ENCODE results near the gene TRIM16. TPM values are rescaled to one million over a fixed set of nuclear protein-coding genes. Genes with fewer than 3 reads are reported as not detected.
"Not testable (repeated sequence)": the region's sequence is repeated elsewhere in the genome, so short reads cannot be mapped to it uniquely, and the experiment has no call there.

TRIM16 gene
- total and polyA plus RNA-seq, 2 of the 13 experiments (the other 11 are each of a cell fraction or from before 2014, with no cell fraction given), result 12.3 to 23.4 TPM

DNA sequence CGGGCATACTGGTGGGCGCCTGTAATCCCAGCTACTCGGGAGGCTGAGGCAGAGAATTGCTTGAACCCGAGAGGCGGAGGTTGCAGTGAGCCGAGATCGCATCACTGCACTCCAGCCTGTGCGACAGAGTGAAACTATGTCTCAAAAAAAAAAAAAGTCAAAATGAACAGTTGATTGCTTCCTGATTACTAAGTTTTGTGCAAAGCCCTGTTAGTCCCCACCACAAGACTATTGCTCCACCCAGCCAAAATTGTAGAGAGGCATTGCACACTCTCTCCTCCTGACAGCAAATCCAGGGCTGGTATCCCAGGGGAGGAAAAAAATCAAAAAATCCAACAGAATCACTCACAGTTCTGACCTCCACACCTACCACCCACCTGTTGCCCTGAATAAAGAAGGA, 91.2 kb downstream of the TRIM16 start:
- H3K79me2 ChIP-seq (ENCODE audit: insufficient read depth, low read length); H3K9me3 ChIP-seq (ENCODE audit: low read length); H3K9ac ChIP-seq (ENCODE audit: insufficient read depth, low read depth, low read length); H3K27ac ChIP-seq (ENCODE audit: extremely low read length, insufficient read depth, low read length); DNase-seq (ENCODE audit: low spot score); H3K4me3 ChIP-seq (replicated peaks in 1 of 3; ENCODE audit: insufficient read depth in 1 of 3, low read depth in 2 of 3, low read length in 3 of 3); H4K20me1 ChIP-seq (ENCODE audit: insufficient read depth, low read length); FAIRE-seq; H3K27me3 ChIP-seq (ENCODE audit: control insufficient read depth in 1 of 2, insufficient read depth in 2 of 2, low read length in 2 of 2); POLR2A ChIA-PET; H3K36me3 ChIP-seq (replicated peaks in 1 of 2; ENCODE audit: control insufficient read depth in 1 of 2, insufficient read depth in 2 of 2, low read length in 2 of 2); in situ Hi-C loops (cut with HindIII; ENCODE audit: extremely low pct_ligation_motif_present, low pct_unique_long_range_greater_than_20kb); H3K4me1 ChIP-seq (ENCODE audit: insufficient read depth, low read length); BruUV-seq (replicated peaks); H2AFZ ChIP-seq (ENCODE audit: low read length); CTCF ChIA-PET (ENCODE audit: low intra/inter-chr PET ratio, low total read pairs); ATAC-seq; intact Hi-C loops (cut with micrococcal nuclease; ENCODE audit: unreplicated experiment); H3K4me2 ChIP-seq (ENCODE audit: low read depth, low read length): not testable (repeated sequence)
- WGBS (ENCODE audit: low lambda C conversion rate), result no CpG with 5 or more reads among the region's 8 CpGs

DNA sequence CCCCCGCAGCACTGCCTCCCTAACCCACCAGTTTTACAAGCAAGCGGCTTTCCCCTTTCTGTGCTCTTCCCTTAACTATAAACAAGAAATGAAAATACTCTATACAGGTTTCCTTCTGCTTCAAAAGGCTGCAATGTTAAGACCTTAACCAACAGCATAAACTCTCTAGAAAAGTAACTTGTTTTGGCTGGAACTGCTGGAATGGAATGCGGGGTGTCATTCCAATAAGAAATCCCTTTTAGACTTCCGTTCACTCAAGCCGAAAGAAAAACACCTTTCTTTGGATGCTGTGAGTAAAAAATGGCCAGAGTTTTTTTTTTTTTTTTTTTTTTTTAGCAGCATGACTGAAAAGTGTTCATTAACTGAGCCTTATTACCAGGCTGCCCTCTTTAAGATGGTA, 92.1 kb downstream of the TRIM16 start:
- DNase-seq (ENCODE audit: low spot score); H3K9me3 ChIP-seq (ENCODE audit: low read length); H4K20me1 ChIP-seq (ENCODE audit: insufficient read depth, low read length); intact Hi-C loops (cut with micrococcal nuclease; ENCODE audit: unreplicated experiment); H3K36me3 ChIP-seq (replicated peaks in 1 of 2; ENCODE audit: control insufficient read depth in 1 of 2, insufficient read depth in 2 of 2, low read length in 2 of 2); H2AFZ ChIP-seq (ENCODE audit: low read length); H3K79me2 ChIP-seq (ENCODE audit: insufficient read depth, low read length); FAIRE-seq; ATAC-seq; H3K27me3 ChIP-seq (ENCODE audit: control insufficient read depth in 1 of 2, insufficient read depth in 2 of 2, low read length in 2 of 2); H3K4me2 ChIP-seq (ENCODE audit: low read depth, low read length); POLR2A ChIA-PET; H3K27ac ChIP-seq (ENCODE audit: extremely low read length, insufficient read depth, low read length); CTCF ChIA-PET (ENCODE audit: low intra/inter-chr PET ratio, low total read pairs); BruUV-seq (replicated peaks); H3K4me1 ChIP-seq (ENCODE audit: insufficient read depth, low read length); H3K9ac ChIP-seq (ENCODE audit: insufficient read depth, low read depth, low read length); H3K4me3 ChIP-seq (replicated peaks in 1 of 3; ENCODE audit: insufficient read depth in 1 of 3, low read depth in 2 of 3, low read length in 3 of 3); in situ Hi-C loops (cut with HindIII; ENCODE audit: extremely low pct_ligation_motif_present, low pct_unique_long_range_greater_than_20kb): not testable (repeated sequence)
- WGBS (ENCODE audit: low lambda C conversion rate), result 60% methylated on average over 5 of the region's 5 CpGs

DNA sequence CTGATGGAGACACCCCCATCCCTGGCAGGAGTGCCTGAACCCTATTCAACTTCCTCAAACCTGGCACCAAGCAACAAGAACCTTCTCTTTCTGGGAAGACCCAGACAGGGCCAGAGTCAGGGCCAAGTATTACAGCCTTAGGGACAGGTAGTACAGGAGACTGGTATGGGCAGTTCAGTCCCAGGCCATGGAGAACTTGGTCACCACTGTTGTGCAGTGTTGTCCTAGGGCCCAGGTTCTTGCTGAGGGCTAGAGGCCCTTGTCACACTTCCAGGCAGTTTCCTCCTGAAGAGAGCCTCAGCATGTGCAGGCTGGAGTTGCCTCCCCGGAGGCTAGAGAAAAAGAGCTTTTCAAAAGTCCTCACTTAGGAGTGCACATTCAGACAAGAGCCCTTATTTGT, 93.3 kb downstream of the TRIM16 start:
- ATAC-seq; H3K27me3 ChIP-seq (ENCODE audit: control insufficient read depth in 1 of 2, insufficient read depth in 2 of 2, low read length in 2 of 2); H3K4me2 ChIP-seq (ENCODE audit: low read depth, low read length); DNase-seq (ENCODE audit: low spot score); CTCF ChIA-PET (ENCODE audit: low intra/inter-chr PET ratio, low total read pairs); BruUV-seq (replicated peaks); in situ Hi-C loops (cut with HindIII; ENCODE audit: extremely low pct_ligation_motif_present, low pct_unique_long_range_greater_than_20kb); H3K4me1 ChIP-seq (ENCODE audit: insufficient read depth, low read length); H3K4me3 ChIP-seq (replicated peaks in 1 of 3; ENCODE audit: insufficient read depth in 1 of 3, low read depth in 2 of 3, low read length in 3 of 3); POLR2A ChIA-PET; H3K79me2 ChIP-seq (ENCODE audit: insufficient read depth, low read length); FAIRE-seq; H4K20me1 ChIP-seq (ENCODE audit: insufficient read depth, low read length); H3K9me3 ChIP-seq (ENCODE audit: low read length); H3K27ac ChIP-seq (ENCODE audit: extremely low read length, insufficient read depth, low read length); H3K9ac ChIP-seq (ENCODE audit: insufficient read depth, low read depth, low read length); H3K36me3 ChIP-seq (replicated peaks in 1 of 2; ENCODE audit: control insufficient read depth in 1 of 2, insufficient read depth in 2 of 2, low read length in 2 of 2); intact Hi-C loops (cut with micrococcal nuclease; ENCODE audit: unreplicated experiment); H2AFZ ChIP-seq (ENCODE audit: low read length): not testable (repeated sequence)
- WGBS (ENCODE audit: low lambda C conversion rate), result 83% methylated on average over 1 of the region's 1 CpG

DNA sequence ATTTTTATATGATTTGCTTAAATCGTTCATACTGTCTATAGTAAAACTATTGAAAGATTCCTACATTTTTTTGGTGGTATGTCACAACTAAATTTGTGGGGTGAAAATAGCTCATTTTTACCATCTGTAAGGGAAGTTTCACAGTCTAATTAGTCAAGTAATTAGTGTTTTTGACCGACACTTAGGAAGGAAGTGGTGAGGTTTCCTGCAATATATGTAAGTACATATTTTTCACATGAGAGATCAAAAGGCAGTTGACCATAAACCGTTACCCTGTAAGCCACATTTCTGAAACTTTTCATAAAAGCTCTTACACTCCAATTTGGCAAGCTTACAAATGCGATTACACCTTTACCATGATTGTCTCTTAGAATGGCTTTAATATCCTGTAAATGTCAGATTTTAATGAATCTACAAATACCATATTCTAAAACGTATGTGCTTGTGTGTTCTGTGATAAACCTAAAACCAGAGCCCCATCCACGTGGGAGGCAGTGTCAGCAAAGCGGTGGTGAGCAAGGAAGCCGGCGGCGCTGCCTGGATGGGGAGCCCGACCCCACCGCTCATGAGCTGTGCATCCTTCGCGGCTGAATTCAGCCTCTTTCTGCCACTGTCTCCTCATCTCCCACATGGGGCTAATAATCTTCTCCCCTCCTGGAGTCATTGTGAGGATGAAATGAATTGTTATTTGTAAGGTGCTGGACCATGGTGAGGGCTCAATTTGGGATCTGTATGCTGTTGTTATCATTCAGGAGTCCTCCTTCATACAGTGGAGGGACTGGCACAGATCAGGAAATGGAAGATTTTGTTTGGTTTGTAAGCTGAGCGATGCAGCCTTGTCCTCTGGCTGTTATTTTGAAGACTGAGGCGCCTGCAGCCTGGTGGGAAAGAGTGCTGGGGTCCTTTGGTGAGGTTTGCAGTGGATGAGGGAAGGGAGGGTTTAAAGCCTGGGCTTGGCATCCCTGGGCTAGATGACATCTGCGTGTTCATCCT, 94.3 kb downstream of the TRIM16 start:
- H3K4me3 ChIP-seq (replicated peaks in 1 of 3; ENCODE audit: insufficient read depth in 1 of 3, low read depth in 2 of 3, low read length in 3 of 3); ATAC-seq; FAIRE-seq; H3K27ac ChIP-seq (ENCODE audit: extremely low read length, insufficient read depth, low read length); CTCF ChIA-PET (ENCODE audit: low intra/inter-chr PET ratio, low total read pairs); H3K4me2 ChIP-seq (ENCODE audit: low read depth, low read length); H3K9ac ChIP-seq (ENCODE audit: insufficient read depth, low read depth, low read length); DNase-seq (ENCODE audit: low spot score); H3K36me3 ChIP-seq (replicated peaks in 1 of 2; ENCODE audit: control insufficient read depth in 1 of 2, insufficient read depth in 2 of 2, low read length in 2 of 2); in situ Hi-C loops (cut with HindIII; ENCODE audit: extremely low pct_ligation_motif_present, low pct_unique_long_range_greater_than_20kb); H4K20me1 ChIP-seq (ENCODE audit: insufficient read depth, low read length); H3K4me1 ChIP-seq (ENCODE audit: insufficient read depth, low read length); H3K9me3 ChIP-seq (ENCODE audit: low read length); intact Hi-C loops (cut with micrococcal nuclease; ENCODE audit: unreplicated experiment); H3K27me3 ChIP-seq (ENCODE audit: control insufficient read depth in 1 of 2, insufficient read depth in 2 of 2, low read length in 2 of 2); POLR2A ChIA-PET; H3K79me2 ChIP-seq (ENCODE audit: insufficient read depth, low read length); H2AFZ ChIP-seq (ENCODE audit: low read length); BruUV-seq (replicated peaks): not testable (repeated sequence)
- WGBS (ENCODE audit: low lambda C conversion rate), result 35% methylated on average over 6 of the region's 17 CpGs
